ENCODE data around the gene ZNF561. TPM values are rescaled to one million over a fixed set of nuclear protein-coding genes. Genes with fewer than 3 reads are reported as not detected.

ZNF561 gene
- total RNA-seq, 1 experiment from 2014 or later, result 37.7 TPM

- intact Hi-C loops (cut with micrococcal nuclease; ENCODE audit: unreplicated experiment), result no loop called here
Observed at GRCh38 chr19:9580728-9581127, 40.3 kb downstream of the ZNF561 start.

GRCh38 chr19:9570255-9570654 is 50.8 kb downstream of the ZNF561 start:
- Histone ChIP-seq H3K27me3 (replicated peaks; ENCODE audit: insufficient read depth, low read depth, low read length, poor library complexity) (no peaks in the 10 kb centered on the region), H3K4me3 (ENCODE audit: low read depth, low read length, poor library complexity, severe bottlenecking) (no peak overlapping the region), H3K4me1 (ENCODE audit: insufficient read depth, low read length, poor library complexity, severe bottlenecking) (no peaks in the 10 kb centered on the region), H3K27ac (ENCODE audit: low read depth, low read length, poor library complexity, severe bottlenecking) (no peak overlapping the region), H3K36me3 (ENCODE audit: insufficient read depth, low read length, poor library complexity, severe bottlenecking) (peaks cover 72% of the 10 kb centered on the region), H3K9me3 (ENCODE audit: low read depth, low read length, poor library complexity, severe bottlenecking) (peaks cover 97% of the 10 kb centered on the region)
- CTCF ChIA-PET, result no interaction called here
- intact Hi-C loops (cut with micrococcal nuclease; ENCODE audit: unreplicated experiment), result no loop called here
- DNase-seq (ENCODE audit: low spot score), result no peak
- BruUV-seq (replicated peaks), result no TSS peak
- TF ChIP-seq CTCF (conservative IDR thresholded peaks at IDR 0.05; ENCODE audit: low read depth, low read length) (no peak), EZH2 (IDR thresholded peaks at IDR 0.05; ENCODE audit: borderline replicate concordance, low read depth, low read length, poor library complexity, severe bottlenecking) (no peak)
- POLR2A ChIA-PET (ENCODE audit: low non-redundant PET), result no interaction called here

More at GRCh38 chr19:9580728-9581127, 40.3 kb downstream of the ZNF561 start:
- H3K4me3 ChIP-seq (ENCODE audit: low read depth, low read length, poor library complexity, severe bottlenecking), result no peak overlapping the region
- no peak for DNase-seq (ENCODE audit: low spot score)
- H3K27ac ChIP-seq (ENCODE audit: low read depth, low read length, poor library complexity, severe bottlenecking), result no peak overlapping the region
- POLR2A ChIA-PET (ENCODE audit: low non-redundant PET), result no interaction called here
- H3K36me3 ChIP-seq (ENCODE audit: insufficient read depth, low read length, poor library complexity, severe bottlenecking), result peaks cover 61% of the 10 kb centered on the region
- CTCF ChIA-PET, result no interaction called here
- BruUV-seq (replicated peaks), result no TSS peak
- peaks cover 72% of the 10 kb centered on the region for H3K9me3 ChIP-seq (ENCODE audit: low read depth, low read length, poor library complexity, severe bottlenecking)
- no peaks in the 10 kb centered on the region for H3K4me1 ChIP-seq (ENCODE audit: insufficient read depth, low read length, poor library complexity, severe bottlenecking)
- TF ChIP-seq CTCF (conservative IDR thresholded peaks at IDR 0.05; ENCODE audit: low read depth, low read length), result no peak
- TF ChIP-seq EZH2 (IDR thresholded peaks at IDR 0.05; ENCODE audit: borderline replicate concordance, low read depth, low read length, poor library complexity, severe bottlenecking), result no peak
- H3K27me3 ChIP-seq (replicated peaks; ENCODE audit: insufficient read depth, low read depth, low read length, poor library complexity), result no peaks in the 10 kb centered on the region

- TF ChIP-seq CTCF (conservative IDR thresholded peaks at IDR 0.05; ENCODE audit: low read depth, low read length), result no peak; the same call in 1 of the 2 replicates
- TF ChIP-seq EZH2 (IDR thresholded peaks at IDR 0.05; ENCODE audit: borderline replicate concordance, low read depth, low read length, poor library complexity, severe bottlenecking), result no peak
- BruUV-seq (replicated peaks), result no TSS peak
- POLR2A ChIA-PET (ENCODE audit: low non-redundant PET), result no interaction called here
- Histone ChIP-seq H3K4me3 (ENCODE audit: low read depth, low read length, poor library complexity, severe bottlenecking) (no peak overlapping the region), H3K4me1 (ENCODE audit: insufficient read depth, low read length, poor library complexity, severe bottlenecking) (no peaks in the 10 kb centered on the region), H3K36me3 (ENCODE audit: insufficient read depth, low read length, poor library complexity, severe bottlenecking) (peaks cover 90% of the 10 kb centered on the region), H3K27me3 (replicated peaks; ENCODE audit: insufficient read depth, low read depth, low read length, poor library complexity) (no peaks in the 10 kb centered on the region), H3K9me3 (ENCODE audit: low read depth, low read length, poor library complexity, severe bottlenecking) (peaks cover 95% of the 10 kb centered on the region), H3K27ac (ENCODE audit: low read depth, low read length, poor library complexity, severe bottlenecking) (no peak overlapping the region)
- no peak for DNase-seq (ENCODE audit: low spot score)
- intact Hi-C loops (cut with micrococcal nuclease; ENCODE audit: unreplicated experiment), result no loop called here
- CTCF ChIA-PET, result no interaction called here
Observed at GRCh38 chr19:9566729-9567128, 54.3 kb downstream of the ZNF561 start.
